Measurements from ENCODE around the gene LMOD1.

The LMOD1 gene

DNA sequence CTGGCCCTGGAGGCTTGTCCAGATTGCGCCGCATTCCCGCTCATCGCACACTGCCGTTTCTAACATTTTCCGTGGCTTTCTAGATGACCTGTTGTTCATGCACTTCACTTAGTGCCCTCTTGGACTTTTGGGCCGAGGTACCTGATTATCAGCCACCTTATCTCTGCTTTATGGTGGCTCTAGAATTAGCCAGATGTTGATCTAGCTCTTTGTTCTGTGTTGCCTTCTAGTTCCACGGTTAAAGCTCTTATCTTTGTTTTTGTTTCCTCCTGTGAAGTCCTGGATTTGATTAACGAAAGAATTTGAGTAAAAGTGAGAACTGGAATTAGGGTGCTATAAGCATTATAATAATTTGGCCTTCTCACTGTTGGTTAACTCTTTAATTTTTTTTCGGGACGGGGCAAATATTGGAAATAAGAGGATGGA is 37.0 kb upstream of the LMOD1 start:
- no peak for DNase-seq (ENCODE audit: low read depth)
- TF ChIP-seq, protein P1, sequence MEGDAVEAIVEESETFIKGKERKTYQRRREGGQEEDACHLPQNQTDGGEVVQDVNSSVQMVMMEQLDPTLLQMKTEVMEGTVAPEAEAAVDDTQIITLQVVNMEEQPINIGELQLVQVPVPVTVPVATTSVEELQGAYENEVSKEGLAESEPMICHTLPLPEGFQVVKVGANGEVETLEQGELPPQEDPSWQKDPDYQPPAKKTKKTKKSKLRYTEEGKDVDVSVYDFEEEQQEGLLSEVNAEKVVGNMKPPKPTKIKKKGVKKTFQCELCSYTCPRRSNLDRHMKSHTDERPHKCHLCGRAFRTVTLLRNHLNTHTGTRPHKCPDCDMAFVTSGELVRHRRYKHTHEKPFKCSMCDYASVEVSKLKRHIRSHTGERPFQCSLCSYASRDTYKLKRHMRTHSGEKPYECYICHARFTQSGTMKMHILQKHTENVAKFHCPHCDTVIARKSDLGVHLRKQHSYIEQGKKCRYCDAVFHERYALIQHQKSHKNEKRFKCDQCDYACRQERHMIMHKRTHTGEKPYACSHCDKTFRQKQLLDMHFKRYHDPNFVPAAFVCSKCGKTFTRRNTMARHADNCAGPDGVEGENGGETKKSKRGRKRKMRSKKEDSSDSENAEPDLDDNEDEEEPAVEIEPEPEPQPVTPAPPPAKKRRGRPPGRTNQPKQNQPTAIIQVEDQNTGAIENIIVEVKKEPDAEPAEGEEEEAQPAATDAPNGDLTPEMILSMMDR (IDR thresholded peaks at IDR 0.05; ENCODE audit: low read depth, low read length, missing control alignments) = peak; percentile 31
- peak overlapping the region; percentile 91 for H3K4me3 ChIP-seq (ENCODE audit: low read depth, low read length)

DNA sequence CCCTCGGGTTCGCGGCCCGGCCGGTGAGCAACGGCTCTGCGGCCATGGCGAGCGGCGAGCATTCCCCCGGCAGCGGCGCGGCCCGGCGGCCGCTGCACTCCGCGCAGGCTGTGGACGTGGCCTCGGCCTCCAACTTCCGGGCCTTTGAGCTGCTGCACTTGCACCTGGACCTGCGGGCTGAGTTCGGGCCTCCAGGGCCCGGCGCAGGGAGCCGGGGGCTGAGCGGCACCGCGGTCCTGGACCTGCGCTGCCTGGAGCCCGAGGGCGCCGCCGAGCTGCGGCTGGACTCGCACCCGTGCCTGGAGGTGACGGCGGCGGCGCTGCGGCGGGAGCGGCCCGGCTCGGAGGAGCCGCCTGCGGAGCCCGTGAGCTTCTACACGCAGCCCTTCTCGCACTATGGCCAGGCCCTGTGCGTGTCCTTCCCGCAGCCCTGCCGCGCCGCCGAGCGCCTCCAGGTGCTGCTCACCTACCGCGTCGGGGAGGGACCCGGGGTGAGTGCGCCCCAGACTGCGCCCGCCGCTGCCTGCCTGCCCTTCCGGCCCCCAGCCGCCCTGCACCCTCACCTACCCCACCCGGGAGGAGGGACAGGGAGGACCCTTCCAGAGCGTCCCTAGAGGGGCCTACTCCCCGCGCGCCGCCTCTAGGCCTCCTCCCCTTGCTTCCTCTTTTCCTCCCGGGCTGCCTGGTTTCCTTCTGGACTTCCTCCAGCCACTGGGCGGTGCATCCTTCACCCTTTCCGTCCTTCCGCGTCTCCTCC is 36.5 kb upstream of the LMOD1 start, which contains the start of gene RNPEP:
Gene RNPEP (plus strand): TSS at position 26 of the 757 bp plus-strand sequence. CDS start 19 bp downstream, at position 45.
- no peak for DNase-seq (ENCODE audit: low read depth)
- TF ChIP-seq, protein P1 (IDR thresholded peaks at IDR 0.05; ENCODE audit: low read depth, low read length, missing control alignments) = no peak
- H3K4me3 ChIP-seq (ENCODE audit: low read depth, low read length) = peak within 1 kb of the TSS; percentile 91

DNA sequence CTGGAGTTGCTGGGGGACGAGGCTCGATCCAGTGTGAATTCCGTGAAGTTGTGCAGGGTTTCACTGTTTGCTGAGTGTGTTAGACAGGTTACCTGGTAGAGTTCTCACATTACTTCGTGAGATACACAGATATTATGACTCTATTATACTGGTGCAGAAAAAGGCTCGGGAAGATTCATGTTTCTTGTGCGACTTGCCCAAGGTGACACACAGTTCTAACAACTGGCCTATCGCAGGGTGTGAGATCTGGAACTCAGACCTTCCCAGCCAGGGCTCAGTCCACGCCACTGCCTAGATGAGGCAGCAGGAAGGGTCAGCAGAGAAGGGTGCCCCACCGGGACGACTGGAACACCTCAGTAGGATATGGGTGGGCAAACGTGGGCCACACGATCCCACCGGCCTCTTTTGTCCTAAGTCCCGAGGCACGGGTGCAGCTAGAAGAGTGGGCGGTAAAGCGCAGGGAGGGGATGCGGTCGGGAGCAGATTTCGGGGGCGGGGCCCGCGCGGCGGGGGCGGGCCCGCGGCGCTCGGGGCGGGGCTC is 35.8 kb upstream of the LMOD1 start:
- no peak for DNase-seq (ENCODE audit: low read depth)
- TF ChIP-seq, protein P1 (IDR thresholded peaks at IDR 0.05; ENCODE audit: low read depth, low read length, missing control alignments) = no peak

DNA sequence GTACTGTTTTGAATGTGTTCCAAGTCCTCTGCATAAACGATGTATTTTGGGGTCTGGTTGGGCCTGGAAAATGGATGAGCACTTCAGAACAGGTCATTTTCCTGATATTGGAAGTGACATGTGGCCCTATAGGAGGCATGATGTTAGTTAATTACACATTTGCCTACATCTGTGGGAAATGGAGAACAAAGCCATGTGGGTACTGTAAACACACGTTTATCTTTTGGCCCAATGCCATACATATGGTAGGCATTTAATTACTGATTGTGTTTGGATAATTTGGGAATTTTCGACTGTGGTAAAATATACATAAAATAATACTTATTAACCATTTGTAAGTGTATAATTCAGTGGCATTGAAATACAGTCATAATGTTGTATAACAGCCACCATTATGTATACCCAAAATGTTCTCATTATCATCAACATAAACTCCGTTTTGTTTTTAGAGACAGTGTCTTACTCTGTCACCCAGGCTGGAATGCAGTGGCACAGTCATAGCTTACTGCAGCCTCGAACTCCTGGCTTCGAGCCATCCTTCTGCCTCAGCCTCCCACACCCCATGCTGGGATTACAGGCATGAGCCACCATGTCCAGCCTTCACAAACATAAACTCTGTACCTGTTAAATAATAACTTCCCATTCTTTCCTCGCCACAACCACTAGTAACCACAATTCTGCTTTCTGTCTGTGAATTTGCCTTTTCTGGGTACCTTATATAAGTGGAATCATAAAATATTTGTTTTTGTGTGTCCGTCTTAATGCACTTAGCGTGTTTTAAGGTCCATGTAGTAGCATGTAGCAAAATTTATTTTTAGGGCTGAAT is 24.2 kb upstream of the LMOD1 start:
- no peak overlapping the region for H3K4me3 ChIP-seq (ENCODE audit: low read depth, low read length)
- TF ChIP-seq, protein P1 (IDR thresholded peaks at IDR 0.05; ENCODE audit: low read depth, low read length, missing control alignments) = no peak
- DNase-seq (ENCODE audit: low read depth) = no peak

More for the DNA sequence above, 35.8 kb upstream of the LMOD1 start:
- peak overlapping the region; percentile 91 for H3K4me3 ChIP-seq (ENCODE audit: low read depth, low read length)

DNA sequence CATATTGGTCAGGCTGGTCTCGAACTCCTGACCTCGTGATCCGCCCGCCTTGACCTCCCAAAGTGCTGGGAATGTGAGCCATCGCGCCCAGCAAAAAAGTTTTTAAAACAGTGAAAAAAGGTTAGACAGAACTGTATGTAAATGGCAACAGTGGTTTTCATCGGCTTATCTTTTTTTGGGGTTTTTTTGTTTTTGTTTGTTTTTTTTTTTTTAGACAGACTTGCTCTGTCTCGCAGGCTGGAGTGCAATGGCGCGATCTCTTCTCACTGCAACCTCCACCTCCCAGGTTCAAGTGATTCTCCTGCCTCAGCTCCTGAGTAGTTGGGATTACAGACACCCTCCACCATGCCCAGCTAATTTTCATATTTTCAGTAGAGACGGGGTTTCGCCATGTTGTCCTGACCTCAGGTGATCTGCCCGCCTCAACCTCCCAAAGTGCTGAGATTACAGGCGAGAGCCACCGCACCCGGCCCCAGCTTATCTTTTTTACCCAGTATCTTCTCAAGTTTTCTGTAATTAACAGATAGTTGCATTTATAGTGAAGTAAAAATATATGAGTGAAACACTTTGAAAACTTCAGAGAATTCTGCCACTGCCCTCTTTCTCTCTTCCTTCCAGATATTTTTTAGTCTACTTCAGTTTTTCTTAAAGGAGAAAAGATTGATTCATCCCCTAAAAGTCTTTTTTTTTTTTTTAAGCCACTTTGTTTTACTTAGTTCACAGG is 22.0 kb upstream of the LMOD1 start:
- DNase-seq (ENCODE audit: low read depth) = no peak
- TF ChIP-seq, protein P1 (IDR thresholded peaks at IDR 0.05; ENCODE audit: low read depth, low read length, missing control alignments) = no peak
- H3K4me3 ChIP-seq (ENCODE audit: low read depth, low read length) = no peak overlapping the region

DNA sequence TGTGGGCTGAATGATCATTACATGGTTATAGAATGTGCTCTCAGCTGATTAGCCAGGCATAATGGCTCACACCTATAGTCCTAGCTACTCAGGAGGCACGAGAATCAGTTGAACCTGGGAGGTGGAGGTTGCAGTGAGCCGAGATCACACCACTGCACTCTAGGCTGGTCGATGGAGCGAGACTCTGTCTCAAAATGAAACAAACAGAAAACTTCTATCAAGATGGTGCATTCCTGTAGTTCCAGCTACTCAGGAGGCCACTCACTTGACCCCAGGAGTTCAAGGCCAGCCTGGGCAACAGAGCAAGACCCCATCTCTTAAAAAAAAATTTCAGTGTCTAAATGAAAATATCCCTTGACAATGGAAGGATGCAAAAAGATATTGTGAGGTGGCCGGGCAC is 19.8 kb upstream of the LMOD1 start:
- no peak for DNase-seq (ENCODE audit: low read depth)
- TF ChIP-seq, protein P1 (IDR thresholded peaks at IDR 0.05; ENCODE audit: low read depth, low read length, missing control alignments) = no peak
- H3K4me3 ChIP-seq (ENCODE audit: low read depth, low read length) = no peak overlapping the region
